ENCODE results near the gene RAB4B.
A peak's percentile ranks its signal among the peaks of the same experiment; 100 is the strongest.
"Not testable (repeated sequence)": the region's sequence is repeated elsewhere in the genome, so short reads cannot be mapped to it uniquely, and the experiment has no call there.

Gene RAB4B

DNA sequence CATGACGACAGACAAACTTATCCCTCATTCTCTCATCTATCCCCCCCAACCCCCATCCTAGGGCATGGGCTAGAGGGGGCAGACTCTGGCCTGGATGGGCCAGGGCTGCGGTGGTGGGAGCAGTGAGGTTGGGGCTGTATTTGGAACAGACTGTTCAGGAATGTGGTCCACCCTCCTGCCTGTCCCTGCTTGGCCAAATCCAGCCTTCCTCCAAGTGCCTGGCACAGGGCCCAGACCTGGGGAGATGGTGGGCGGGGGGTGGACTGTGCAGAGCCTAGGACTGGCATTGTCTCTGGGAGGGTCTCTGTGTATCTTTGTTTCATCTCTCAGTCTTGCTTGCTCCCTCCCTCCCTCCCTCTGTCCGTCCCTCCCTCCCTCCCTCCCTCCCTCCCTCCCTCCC lies 35.1 kb downstream of the RAB4B start:
- DNase-seq (ENCODE audit: low read depth) = no peak
- no peak overlapping the region for H3K4me3 ChIP-seq (ENCODE audit: low read depth, low read length)
- TF ChIP-seq, protein P1, sequence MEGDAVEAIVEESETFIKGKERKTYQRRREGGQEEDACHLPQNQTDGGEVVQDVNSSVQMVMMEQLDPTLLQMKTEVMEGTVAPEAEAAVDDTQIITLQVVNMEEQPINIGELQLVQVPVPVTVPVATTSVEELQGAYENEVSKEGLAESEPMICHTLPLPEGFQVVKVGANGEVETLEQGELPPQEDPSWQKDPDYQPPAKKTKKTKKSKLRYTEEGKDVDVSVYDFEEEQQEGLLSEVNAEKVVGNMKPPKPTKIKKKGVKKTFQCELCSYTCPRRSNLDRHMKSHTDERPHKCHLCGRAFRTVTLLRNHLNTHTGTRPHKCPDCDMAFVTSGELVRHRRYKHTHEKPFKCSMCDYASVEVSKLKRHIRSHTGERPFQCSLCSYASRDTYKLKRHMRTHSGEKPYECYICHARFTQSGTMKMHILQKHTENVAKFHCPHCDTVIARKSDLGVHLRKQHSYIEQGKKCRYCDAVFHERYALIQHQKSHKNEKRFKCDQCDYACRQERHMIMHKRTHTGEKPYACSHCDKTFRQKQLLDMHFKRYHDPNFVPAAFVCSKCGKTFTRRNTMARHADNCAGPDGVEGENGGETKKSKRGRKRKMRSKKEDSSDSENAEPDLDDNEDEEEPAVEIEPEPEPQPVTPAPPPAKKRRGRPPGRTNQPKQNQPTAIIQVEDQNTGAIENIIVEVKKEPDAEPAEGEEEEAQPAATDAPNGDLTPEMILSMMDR (IDR thresholded peaks at IDR 0.05; ENCODE audit: control insufficient read depth, extremely low read depth, insufficient read depth) = no peak

DNA sequence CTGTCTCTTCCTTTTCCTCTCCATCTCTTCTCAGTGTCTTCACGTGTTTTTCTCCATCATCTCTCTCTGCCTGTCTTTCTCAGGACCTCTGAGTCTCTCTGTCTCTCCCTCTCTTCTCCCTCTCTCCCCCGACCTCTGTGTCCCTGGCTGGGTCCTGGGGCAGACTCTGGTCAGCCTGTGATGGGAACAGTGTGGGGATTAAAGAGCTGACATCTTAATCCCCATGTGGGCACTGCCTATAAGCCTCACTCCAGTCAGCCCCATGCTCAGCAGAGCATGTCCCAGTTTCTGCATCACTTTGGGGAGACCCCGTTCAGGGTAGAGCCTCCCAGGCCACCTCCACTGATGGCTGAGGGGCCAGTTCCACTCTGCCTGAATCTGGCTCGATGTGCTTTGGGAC lies 37.2 kb downstream of the RAB4B start:
- TF ChIP-seq, protein P1 (IDR thresholded peaks at IDR 0.05; ENCODE audit: control insufficient read depth, extremely low read depth, insufficient read depth) = no peak
- no peak overlapping the region for H3K4me3 ChIP-seq (ENCODE audit: low read depth, low read length)
- DNase-seq (ENCODE audit: low read depth) = no peak

DNA sequence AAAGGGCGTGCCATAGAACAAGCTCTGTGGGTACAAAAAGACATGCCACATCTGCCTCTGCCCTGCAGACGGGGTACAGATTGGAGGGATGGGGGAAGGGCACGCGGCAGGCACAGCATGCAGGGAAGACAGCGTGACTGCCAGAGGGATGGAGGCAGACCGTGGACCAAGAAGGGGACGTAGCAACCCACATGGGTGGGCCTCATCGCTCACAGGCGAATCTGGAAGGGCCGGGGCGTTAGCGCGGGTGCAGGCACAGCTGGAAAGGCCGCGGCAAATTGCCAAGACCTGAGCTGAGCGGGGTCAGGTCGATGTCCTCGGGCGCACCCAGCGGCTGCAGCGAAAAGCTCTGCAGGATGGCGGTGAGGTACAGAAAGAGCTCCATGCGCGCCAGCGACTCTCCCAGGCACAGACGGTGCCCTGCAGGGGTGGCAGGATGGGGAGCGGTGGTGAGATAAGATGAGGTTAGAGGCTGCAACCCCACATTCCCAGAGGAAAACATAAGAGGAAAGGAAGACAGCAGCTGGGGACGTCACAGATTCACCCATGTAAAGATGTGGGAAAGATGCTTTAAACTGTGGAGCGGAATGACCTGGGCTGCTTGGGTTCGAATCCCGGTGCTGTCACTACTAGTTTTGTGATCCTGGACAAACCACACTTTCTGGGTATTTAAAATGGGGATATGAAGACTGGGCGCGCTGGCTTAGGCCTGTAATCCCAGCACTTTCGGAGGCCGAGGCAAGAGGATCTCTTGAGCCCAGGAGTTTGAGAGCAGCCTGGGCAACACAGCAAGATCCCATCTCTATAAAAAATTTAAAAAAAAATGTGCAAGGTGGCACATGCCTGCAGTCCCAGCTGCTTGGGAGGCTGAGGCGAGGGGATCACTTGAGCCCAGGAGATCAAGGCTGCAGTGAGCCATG lies 40.7 kb downstream of the RAB4B start:
- not testable (repeated sequence) for DNase-seq (ENCODE audit: low read depth); H3K4me3 ChIP-seq (ENCODE audit: low read depth, low read length)

DNA sequence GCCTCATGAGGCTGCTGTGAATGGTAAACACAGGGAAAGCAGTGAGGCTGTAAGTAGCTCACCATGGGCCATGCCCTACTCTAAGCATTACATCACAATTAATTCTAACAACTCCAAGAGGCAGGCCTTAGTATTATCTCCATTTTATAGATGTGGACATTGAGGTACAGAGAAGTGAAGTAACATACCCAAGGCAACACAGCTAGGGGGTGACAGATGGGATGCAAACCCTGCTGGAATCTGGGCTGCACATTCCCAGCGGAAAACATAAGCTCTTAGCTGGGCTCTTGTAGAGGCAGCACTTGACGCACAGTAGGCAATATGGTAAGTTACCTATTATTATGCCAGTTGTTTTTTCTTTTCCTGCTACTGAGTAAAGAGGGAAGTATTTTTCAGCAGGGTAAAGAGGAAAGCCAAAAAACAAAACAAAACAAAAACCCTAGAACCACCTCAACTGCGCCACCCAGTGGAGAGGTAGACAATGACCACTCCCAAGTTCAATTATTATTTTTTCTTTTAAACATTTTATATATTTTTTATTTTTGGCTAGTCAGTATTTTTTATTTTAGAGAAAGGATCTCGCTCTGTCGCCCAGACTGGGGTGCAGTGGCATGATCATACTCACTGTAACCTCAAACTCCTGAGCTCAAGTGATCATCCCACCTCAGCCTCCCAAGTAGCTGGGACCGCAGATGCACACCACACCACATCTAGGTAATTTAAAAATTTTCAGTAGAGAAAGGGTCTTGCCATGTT lies 41.6 kb downstream of the RAB4B start:
- not testable (repeated sequence) for DNase-seq (ENCODE audit: low read depth); H3K4me3 ChIP-seq (ENCODE audit: low read depth, low read length)
- TF ChIP-seq, protein P1 (IDR thresholded peaks at IDR 0.05; ENCODE audit: control insufficient read depth, extremely low read depth, insufficient read depth) = peak; percentile 32

DNA sequence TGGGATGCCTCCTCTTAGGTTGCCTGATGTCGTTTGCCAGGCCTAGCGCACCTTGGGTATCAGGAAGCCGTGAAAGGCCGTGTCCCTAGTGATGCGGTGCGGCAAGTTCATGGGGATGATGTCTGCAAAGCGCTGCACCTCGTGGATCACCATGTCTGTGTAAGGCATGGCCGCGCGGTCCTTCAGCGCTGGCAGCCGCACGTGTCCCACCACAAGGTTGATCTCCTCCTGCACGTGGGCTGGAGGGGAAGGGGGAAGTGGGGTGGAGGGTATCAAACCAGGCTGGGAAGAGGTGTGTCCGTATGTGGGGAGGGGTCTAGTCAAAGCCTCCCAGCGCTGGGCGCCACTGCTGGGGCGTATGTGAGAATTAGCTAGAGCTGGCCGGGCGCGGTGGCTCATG lies 44.1 kb downstream of the RAB4B start:
- H3K4me3 ChIP-seq (ENCODE audit: low read depth, low read length) = no peak overlapping the region
- TF ChIP-seq, protein P1 (IDR thresholded peaks at IDR 0.05; ENCODE audit: control insufficient read depth, extremely low read depth, insufficient read depth) = no peak
- DNase-seq (ENCODE audit: low read depth) = no peak

DNA sequence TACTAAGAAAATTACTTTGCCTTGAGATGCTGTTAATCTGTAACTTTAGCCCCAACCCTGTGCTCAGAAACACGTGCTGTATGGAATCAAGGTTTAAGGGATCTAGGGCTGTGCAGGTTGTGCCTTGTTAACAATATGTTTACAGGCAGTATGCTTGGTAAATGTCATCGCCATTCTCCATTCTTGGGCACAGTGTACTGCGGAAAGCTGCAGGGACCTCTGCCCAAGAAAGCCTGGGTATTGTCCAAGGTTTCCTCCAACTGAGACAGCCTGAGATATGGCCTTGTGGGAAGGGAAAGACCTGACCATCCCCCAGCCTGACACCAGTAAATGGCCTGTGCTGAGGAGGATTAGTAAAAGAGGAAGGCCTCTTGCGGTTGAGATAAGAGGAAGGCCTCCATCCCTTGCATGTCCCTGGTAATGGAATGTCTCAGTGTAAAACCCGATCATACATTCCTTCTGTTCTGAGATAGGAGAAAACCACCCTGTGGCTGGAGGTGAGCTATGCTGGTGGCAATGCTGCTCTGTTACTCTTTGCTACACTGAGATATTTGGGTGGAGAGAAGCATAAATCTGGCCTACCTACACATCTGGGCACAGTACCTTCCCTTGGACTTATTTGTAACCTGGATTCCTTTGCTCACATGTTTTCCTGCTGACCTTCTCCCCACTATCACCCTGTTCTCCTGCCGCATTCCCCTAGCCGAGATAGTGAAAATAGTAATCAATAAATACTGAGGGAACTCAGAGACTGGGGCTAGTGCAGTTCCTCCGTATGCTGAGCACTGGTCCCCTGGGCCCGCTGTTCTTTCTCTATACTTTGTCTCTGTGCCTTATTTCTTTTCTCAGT lies 44.9 kb downstream of the RAB4B start:
- not testable (repeated sequence) for DNase-seq (ENCODE audit: low read depth); H3K4me3 ChIP-seq (ENCODE audit: low read depth, low read length)

DNA sequence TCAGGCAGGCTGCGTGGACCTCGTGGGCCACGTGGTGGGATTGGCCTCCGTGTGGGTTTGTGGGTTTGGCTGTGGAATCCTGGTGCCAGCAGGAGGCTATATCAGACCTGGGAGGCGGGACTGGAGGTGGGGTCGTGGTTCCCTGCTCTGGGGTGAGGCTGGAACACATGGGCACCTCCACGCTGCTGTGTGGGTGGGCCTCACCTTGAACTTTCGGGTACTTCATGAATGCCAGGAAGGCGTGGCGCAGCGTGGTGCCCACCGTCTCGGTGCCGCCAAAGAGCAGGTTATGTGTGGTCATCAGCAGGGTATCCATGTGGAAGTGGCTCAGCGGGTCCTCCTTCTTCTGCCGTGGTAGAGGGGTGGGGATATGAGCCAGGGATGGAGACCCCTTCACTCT lies 46.9 kb downstream of the RAB4B start:
- not testable (repeated sequence) for DNase-seq (ENCODE audit: low read depth); H3K4me3 ChIP-seq (ENCODE audit: low read depth, low read length)

DNA sequence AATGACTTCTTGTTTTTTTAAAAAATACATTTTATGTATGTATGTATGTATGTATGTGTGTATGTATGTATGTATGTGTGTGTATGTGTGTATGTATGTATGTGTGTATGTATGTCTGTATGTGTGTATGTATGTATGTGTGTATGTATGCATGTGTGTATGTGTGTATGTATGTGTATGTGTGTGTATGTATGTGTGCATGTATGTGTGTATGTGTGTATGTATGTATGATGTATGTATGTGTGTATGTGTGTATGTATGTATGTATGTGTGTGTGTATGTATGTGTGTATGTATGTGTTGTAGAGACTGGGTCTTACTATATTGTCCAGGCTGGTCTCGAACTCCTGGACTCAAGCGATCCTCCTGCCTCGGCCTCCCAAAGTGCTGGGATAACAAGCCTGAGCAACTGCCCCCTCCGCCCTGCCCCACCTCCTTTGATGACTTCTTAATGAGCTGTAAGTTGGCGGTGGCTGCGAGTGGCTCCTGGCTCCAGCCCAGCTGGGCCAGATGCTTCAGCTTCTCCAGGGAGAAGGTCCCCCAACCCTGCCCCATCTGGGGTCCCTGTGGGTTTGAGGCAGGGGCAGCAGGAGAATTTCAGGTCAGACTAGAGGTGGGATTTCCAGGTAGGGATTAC lies 47.5 kb downstream of the RAB4B start:
- H3K4me3 ChIP-seq (ENCODE audit: low read depth, low read length); DNase-seq (ENCODE audit: low read depth): not testable (repeated sequence)

DNA sequence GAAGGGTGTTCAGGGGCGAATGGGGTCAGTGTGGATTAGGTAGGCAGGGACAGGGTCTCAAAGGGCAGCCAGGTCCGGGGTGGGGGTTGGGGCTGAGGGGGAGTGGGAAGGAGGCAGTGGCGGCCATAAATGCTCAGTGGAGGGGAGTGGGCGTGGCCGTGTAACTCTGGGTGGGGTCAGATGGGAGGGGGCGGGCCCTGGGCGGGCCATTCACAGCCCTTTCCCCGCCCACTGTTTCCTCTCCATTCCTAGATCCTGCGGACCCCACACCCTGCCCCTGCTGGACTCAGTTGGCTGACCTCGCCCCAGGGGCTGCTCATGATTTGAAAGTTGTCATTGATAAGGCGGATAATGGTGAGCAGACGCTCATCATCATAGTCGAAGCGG lies 48.3 kb downstream of the RAB4B start:
- DNase-seq (ENCODE audit: low read depth); H3K4me3 ChIP-seq (ENCODE audit: low read depth, low read length): not testable (repeated sequence)

DNA sequence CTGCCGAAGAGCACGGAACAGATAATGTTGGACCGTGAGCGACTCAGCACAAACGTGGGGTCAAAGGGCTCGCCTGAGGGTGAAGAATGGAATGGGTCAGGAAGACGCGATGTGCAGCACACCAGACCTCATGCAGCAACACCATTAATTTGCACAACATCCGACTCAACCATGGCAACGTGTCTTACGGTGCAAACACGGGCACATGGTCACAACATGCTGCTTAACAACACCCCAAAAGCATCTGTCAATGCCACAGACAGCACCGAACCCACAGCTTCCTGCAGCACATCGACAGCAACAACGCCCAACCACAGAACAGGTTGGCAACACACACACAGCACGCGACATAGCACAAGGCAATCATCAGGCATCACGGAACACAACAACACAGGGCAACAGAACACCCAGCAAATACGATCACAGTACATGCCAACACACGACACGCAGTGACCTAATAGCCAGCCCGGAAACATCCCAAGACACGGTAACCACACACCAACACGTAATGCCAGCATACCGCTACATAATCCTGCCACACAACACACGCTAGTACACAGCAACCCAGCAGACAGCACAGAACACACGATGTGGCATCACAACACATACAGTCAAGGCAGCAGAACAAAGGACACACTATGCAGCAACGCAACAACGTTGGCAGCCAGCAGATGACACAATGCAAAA lies 48.8 kb downstream of the RAB4B start:
- not testable (repeated sequence) for DNase-seq (ENCODE audit: low read depth); H3K4me3 ChIP-seq (ENCODE audit: low read depth, low read length)
